HG03196 (cell line): ENCODE measurements around the gene HIPK2.

Experiments used
- ATAC-seq: cut with Tn5 transposase; IDR thresholded peaks from one replicate; pipeline ENCODE4 v1.9.1; 2021; ENCODE audit not compliant: unreplicated experiment

Gene HIPK2

GRCh38 chr7:139699640-139700504 lies 77.9 kb downstream of the HIPK2 start:
- ATAC-seq = no peak

- ATAC-seq = no peak
These were observed 79.0 kb downstream of the HIPK2 start for GRCh38 chr7:139698844-139699243.

DNA sequence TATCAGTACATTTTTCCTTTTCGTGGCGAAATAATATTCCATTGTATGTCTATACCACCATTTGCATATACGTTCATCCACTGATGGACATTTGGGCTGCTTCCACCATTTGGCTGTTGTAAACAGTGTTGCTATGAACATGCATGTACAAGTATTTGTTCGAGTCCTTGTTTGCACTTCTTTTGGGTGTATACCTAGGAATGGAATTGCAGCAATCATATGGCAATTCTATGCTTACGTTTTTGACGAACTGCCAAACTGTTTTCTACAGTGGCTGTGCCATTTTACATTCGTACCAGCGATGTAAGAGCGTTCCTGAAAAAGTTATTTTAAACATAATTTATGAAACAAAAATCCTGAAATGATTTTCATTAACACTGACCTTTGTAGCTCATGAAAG lies 79.5 kb downstream of the HIPK2 start:
- no peak for ATAC-seq

- no peak for ATAC-seq
These were observed 80.7 kb downstream of the HIPK2 start for GRCh38 chr7:139697056-139697455.

- ATAC-seq = peak; percentile 55
These were observed 81.2 kb downstream of the HIPK2 start for GRCh38 chr7:139696552-139696951.

DNA sequence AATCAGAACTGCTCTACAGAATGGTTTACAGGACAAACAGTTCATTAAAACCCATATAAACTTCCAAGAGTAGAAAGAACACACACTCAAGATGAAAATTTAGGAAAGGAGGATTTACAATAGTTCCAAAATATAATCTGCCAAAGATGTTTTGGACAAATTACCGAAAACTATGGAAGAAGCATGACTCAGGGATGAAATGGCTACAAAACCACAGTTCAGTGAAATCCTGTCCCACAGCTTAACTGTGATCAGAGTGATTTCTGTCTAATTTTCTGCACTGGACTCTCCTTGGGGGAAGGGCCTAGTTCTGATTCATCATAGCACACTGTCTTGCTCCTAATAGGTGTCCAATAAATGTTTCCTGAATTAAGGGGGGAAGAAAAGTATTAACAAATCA lies 82.2 kb downstream of the HIPK2 start:
- ATAC-seq = no peak

- no peak for ATAC-seq
These were observed 82.7 kb downstream of the HIPK2 start for GRCh38 chr7:139695051-139695450.

DNA sequence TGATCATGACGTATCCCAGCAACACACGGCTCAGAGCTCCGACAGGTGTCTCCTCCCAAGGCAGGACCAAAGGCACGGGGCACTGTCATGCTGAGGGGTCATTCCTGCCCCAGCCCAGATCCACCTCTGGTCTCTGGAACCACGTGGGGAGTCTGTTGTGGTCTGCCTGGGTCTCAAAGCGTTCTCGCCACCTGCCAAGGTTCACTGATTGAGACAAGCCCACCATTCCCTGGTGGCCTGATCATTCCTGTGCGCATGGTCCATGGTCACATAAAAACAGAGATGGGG lies 83.5 kb downstream of the HIPK2 start:
- ATAC-seq = no peak

DNA sequence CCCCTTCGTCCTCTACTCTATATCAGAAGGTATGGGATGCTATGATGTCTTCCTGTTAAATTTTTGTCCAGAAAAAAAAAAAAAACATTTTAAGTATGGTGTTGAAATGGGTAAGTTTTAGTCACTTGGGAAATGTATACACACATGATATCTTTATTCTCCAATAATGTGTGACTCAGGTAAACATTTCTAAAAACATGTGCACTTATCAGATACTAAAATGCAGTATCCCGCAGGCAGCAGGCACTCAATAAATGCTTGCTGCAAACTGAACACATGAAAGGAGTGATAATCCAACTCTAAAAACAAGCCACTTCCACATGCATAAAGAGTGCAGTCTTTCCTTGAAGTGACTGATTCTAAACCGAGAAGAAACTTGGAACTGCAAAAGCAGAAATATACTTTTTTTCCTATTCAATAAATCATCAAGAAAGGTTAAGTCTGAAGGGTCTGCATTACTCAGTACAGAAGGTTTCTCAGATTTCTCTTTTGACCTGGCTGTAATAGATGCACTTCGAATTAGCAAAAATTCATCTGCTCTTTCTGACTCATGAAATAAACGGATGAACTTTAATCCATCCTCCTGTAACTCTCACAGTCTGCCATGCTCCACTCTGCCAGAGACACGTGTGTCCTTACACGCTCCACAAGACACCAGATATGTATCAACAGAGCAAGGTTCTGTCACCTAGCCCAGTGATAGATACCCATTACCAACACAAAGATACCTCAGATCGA lies 84.0 kb downstream of the HIPK2 start:
- no peak for ATAC-seq

GRCh38 chr7:139692723-139693122 lies 85.1 kb downstream of the HIPK2 start:
- ATAC-seq = no peak

DNA sequence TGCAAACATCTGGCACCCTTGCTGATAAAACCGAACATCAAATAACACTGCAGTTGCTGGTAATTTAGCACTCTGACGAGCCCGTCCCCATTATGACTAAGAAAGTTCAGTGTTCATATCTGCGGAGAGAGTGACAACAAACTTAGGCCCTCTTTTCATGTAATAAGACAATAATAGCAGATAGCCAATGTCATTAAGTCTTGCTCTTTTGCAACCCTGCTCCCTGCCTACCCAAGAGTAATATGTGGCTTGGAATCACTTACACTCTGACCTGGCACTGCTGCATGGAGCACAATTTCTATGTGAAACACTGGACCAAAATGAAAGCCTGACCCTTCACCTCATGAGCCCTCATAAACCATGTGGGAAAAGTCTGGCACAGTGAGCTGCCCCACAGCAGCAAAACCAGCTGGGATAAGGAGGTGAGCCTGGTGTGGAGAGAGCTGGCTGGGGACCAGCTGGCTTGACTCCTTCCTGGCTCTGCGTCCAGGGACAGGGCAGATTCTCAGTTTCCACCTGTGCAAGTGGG lies 86.5 kb downstream of the HIPK2 start:
- ATAC-seq = no peak

DNA sequence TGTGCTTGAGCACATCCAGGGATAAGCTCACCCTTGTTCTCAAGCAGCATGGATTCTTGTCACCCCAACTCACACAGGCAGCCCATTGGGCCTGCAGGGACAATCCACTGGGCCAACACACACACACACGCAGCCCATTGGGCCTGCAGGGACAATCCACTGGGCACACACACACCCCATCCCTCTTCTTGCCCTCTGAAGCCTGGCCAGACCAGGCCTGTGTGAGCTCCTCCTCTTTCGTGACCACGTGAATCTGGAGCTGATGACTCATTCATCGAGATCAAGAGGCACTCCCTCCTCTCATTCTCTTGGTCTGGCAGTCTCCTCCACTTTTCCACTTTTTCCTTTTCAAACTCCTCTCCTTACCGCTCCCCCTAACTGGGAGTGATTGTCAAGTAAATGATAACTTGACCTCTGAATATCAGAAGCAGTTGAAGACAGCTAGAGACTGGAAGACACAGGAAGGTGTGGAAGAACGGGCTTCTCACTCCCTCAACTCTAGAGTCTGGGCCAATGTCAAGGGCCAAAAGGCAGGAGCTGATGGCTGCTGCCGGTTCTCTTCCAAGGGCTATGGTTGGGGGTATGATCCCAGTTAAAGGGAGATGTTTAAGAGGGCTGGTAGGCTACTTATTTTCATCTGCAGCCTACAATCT lies 89.7 kb downstream of the HIPK2 start:
- ATAC-seq = no peak

GRCh38 chr7:139687211-139687954 lies 90.4 kb downstream of the HIPK2 start:
- ATAC-seq = no peak

- ATAC-seq = no peak
These were observed 94.5 kb downstream of the HIPK2 start for GRCh38 chr7:139683137-139683921.

DNA sequence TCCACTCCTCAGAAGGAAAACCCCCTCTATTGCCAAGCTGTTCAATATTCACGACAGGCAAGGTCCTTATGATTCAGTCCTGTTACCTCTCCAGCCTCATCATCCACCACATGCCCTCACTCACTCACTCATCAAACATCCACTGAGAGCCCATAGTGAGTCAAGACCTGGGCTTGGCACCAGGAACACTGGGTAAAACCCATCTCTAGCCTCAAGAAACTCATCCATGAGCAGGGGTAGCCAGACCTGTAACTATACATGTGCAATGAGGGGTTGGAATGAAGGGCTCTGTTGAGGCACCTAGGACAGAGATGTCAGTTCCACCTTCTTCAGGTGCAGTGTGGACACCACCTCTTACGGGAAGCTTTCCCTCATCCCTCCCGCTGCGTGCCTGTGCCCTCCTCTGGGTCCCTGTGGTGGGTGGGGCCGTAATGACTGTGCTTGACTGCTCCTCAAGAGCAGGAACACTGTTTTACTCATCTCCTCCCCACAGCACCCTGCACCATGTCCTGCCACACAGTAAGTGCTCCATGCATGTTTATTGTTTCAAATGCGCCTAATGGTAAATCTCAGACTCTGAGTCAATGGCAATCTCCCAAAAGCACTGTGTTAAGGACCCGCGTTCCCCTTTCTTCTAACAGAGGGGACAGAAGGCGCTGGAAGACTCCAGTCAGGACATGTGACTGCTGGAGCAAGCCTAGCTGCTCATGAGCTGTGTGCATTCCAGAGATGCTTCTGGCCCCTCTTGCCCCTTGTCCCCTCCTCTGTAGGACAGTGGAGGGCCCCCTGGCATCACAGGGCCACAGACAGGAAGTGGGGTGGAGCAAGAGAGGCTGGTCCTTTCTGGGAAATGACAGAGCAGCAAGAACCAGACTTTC lies 95.4 kb downstream of the HIPK2 start:
- peak; percentile 42 for ATAC-seq

DNA sequence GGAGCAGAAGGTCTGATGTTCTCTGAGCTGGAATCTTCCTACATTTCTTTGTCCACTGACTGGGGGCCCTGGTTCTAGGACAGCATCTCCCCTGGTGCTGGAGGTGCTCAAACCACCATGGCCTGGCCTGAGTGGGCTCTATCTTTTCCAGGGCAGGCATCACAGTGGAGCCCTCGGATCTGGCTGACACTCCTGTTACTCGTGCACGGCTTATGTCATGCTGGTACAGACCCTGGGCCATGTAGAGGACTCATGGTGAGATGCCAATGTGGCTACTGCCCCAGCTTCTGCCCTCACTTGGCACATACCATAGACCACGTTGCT lies 96.0 kb downstream of the HIPK2 start:
- no peak for ATAC-seq

- ATAC-seq = no peak
These were observed 96.4 kb downstream of the HIPK2 start for GRCh38 chr7:139681463-139681755.

- ATAC-seq = peak; percentile 46
These were observed 96.9 kb downstream of the HIPK2 start for GRCh38 chr7:139680676-139681462.
